H9 (cell line): ENCODE data around the gene AP3D1. TPM values are rescaled to one million over a fixed set of nuclear protein-coding genes. Genes with fewer than 3 reads are reported as not detected.

Source experiments
- DNase-seq: peaks from one replicate; pipeline ENCODE4 v3.0.0-alpha.2; 2017
- H2AFZ ChIP-seq: one replicate; pipeline ENCODE4 v1.6.1; 2013; ENCODE audit warnings: mild to moderate bottlenecking, low read length, control low read depth, moderate library complexity
- H2AK5ac ChIP-seq: 2 replicates; pipeline ENCODE4 v1.6.1; 2013; ENCODE audit warnings: low read length, control low read depth, mixed read lengths; ENCODE audit not compliant: insufficient read length
- H2BK120ac ChIP-seq: one replicate; pipeline ENCODE4 v1.6.1; 2013; ENCODE audit warnings: low read depth, mild to moderate bottlenecking, low read length, control low read depth, inconsistent platforms; ENCODE audit not compliant: poor library complexity, severe bottlenecking
- H2BK12ac ChIP-seq: 2 replicates; pipeline ENCODE4 v1.6.1; 2013; ENCODE audit warnings: low read length, control low read depth, mixed read lengths, low read depth; ENCODE audit not compliant: insufficient read length
- H2BK15ac ChIP-seq: 2 replicates; pipeline ENCODE4 v1.6.1; 2013; ENCODE audit warnings: low read depth, low read length, control low read depth
- H2BK20ac ChIP-seq: one replicate; pipeline ENCODE4 v1.6.1; 2013; ENCODE audit warnings: low read depth, mild to moderate bottlenecking, low read length, control low read depth, inconsistent platforms; ENCODE audit not compliant: poor library complexity, severe bottlenecking
- H2BK5ac ChIP-seq: 2 replicates; pipeline ENCODE4 v1.6.1; 2013; ENCODE audit warnings: low read length, control low read depth, mixed read lengths; ENCODE audit not compliant: insufficient read length
- H3K14ac ChIP-seq: 2 replicates; pipeline ENCODE4 v1.6.1; 2013; ENCODE audit warnings: low read length, control low read depth; ENCODE audit not compliant: insufficient read depth
- H3K18ac ChIP-seq: 2 replicates; pipeline ENCODE4 v1.6.1; 2013; ENCODE audit warnings: low read depth, mild to moderate bottlenecking, mixed read lengths, low read length, control low read depth; ENCODE audit not compliant: insufficient read length
- H3K23ac ChIP-seq: 2 replicates; pipeline ENCODE4 v1.6.1; 2013; ENCODE audit warnings: low read length, control low read depth, mixed read lengths, low read depth; ENCODE audit not compliant: insufficient read length
- H3K23me2 ChIP-seq: 2 replicates; pipeline ENCODE4 v1.6.1; 2013; ENCODE audit warnings: low read depth, mild to moderate bottlenecking, mixed read lengths, low read length, control low read depth; ENCODE audit not compliant: insufficient read length, poor library complexity, severe bottlenecking
- H3K27ac ChIP-seq: 2 replicates; pipeline ENCODE4 v1.5.1; 2013; ENCODE audit warnings: low read length, control low read depth, mixed read lengths, low read depth; ENCODE audit not compliant: insufficient read length
- H3K27me3 ChIP-seq: 2 replicates; pipeline ENCODE4 v1.6.1; 2013; ENCODE audit warnings: low read length, control low read depth, inconsistent platforms; ENCODE audit not compliant: insufficient read depth
- H3K4ac ChIP-seq: 2 replicates; pipeline ENCODE4 v1.6.1; 2013; ENCODE audit warnings: low read depth, mild to moderate bottlenecking, control low read depth, inconsistent platforms, low read length, moderate library complexity
- H3K4me1 ChIP-seq: 2 replicates; pipeline ENCODE4 v1.6.1; 2013; ENCODE audit warnings: low read length, control low read depth, inconsistent platforms; ENCODE audit not compliant: insufficient read depth
- H3K4me2 ChIP-seq: 2 replicates; pipeline ENCODE4 v1.6.1; 2013; ENCODE audit warnings: low read length, control low read depth, mixed read lengths; ENCODE audit not compliant: insufficient read length, insufficient read depth
- H3K56ac ChIP-seq: 2 replicates; pipeline ENCODE4 v1.6.1; 2013; ENCODE audit warnings: low read depth, mild to moderate bottlenecking, mixed read lengths, low read length, control low read depth; ENCODE audit not compliant: insufficient read length
- H3K79me1 ChIP-seq: 2 replicates; pipeline ENCODE4 v1.6.1; 2013; ENCODE audit warnings: low read depth, mild to moderate bottlenecking, moderate library complexity, low read length, control low read depth, inconsistent platforms; ENCODE audit not compliant: insufficient read depth, poor library complexity, severe bottlenecking
- H3K79me2 ChIP-seq: 2 replicates; pipeline ENCODE4 v1.6.1; 2013; ENCODE audit warnings: low read length, control low read depth, inconsistent platforms; ENCODE audit not compliant: insufficient read depth
- H3K9ac ChIP-seq: 2 replicates; pipeline ENCODE4 v1.6.1; 2013; ENCODE audit warnings: low read length, control low read depth, mixed read lengths; ENCODE audit not compliant: insufficient read length; ENCODE audit errors: extremely low read depth
- H3K9me3 ChIP-seq: one replicate; pipeline ENCODE4 v1.6.1; 2013; ENCODE audit warnings: low read depth, low read length, inconsistent platforms; ENCODE audit not compliant: control insufficient read depth
- H3T11ph ChIP-seq: one replicate; pipeline ENCODE4 v1.6.1; 2013; ENCODE audit warnings: mild to moderate bottlenecking, low read length, control low read depth, inconsistent platforms
- H4K20me1 ChIP-seq: one replicate; pipeline ENCODE4 v1.6.1; 2013; ENCODE audit not compliant: control insufficient read depth, insufficient read length, insufficient read depth
- H4K5ac ChIP-seq: 2 replicates; pipeline ENCODE4 v1.6.1; 2013; ENCODE audit warnings: low read depth, mild to moderate bottlenecking, mixed read lengths, low read length, control low read depth; ENCODE audit not compliant: insufficient read length
- H4K8ac ChIP-seq: replicated peaks from 2 replicates; pipeline ENCODE4 v1.6.1; 2013; ENCODE audit warnings: low read length, control low read depth, mixed read lengths, low read depth; ENCODE audit not compliant: insufficient read length
- H4K91ac ChIP-seq: 2 replicates; pipeline ENCODE4 v1.6.1; 2013; ENCODE audit warnings: low read depth, mild to moderate bottlenecking, moderate library complexity, mixed read lengths, low read length, control low read depth; ENCODE audit not compliant: insufficient read length
- H3K27ac Mint-ChIP-seq, 3 experiments: 2 replicates in 2 of 3; 3 replicates in 1 of 3; pipeline ENCODE4 v1.8.0; 2020 to 2021; ENCODE audit warnings: mixed read lengths in 3 of 3, mild to moderate bottlenecking in 1 of 3, moderate library complexity in 1 of 3
- H3K27me3 Mint-ChIP-seq: 2 replicates; pipeline ENCODE4 v1.8.0; 2021; ENCODE audit warnings: low read depth, mild to moderate bottlenecking, moderate library complexity, mixed read lengths
- H3K36me3 Mint-ChIP-seq, 3 experiments: 2 replicates in 2 of 3; 3 replicates in 1 of 3; pipeline ENCODE4 v1.8.0; 2020 to 2021; ENCODE audit warnings: low read depth in 3 of 3, mixed read lengths in 3 of 3; ENCODE audit not compliant: insufficient read depth in 1 of 3
- H3K4me1 Mint-ChIP-seq, 2 experiments: 2 replicates each; pipeline ENCODE4 v1.8.0; 2020; ENCODE audit warnings: mixed read lengths in 2 of 2
- H3K4me3 Mint-ChIP-seq, 2 experiments: 2 replicates in 1 of 2; 3 replicates in 1 of 2; pipeline ENCODE4 v1.8.0; 2020 to 2021; ENCODE audit warnings: mild to moderate bottlenecking in 2 of 2, mixed read lengths in 2 of 2, moderate library complexity in 1 of 2
- H3K9me3 Mint-ChIP-seq, 2 experiments: 2 replicates in 1 of 2; 3 replicates in 1 of 2; pipeline ENCODE4 v1.8.0; 2020; ENCODE audit warnings: mild to moderate bottlenecking in 2 of 2, mixed read lengths in 2 of 2, moderate library complexity in 1 of 2
- CTCF ChIP-seq: fragments of 200-600 bp; sonication (generic); conservative IDR thresholded peaks from 3 replicates; pipeline ENCODE4 v1.8.0; 2021; ENCODE audit warnings: antibody characterized with exemption, mild to moderate bottlenecking
- WGBS: extraction: QIAGEN DNeasy Blood & Tissue Kit; methylation state at CpG from one replicate; pipeline ENCODE4 v1.1.7; 2013; ENCODE audit warnings: missing lambda C conversion rate, low lambda C conversion rate, mixed read lengths; ENCODE audit not compliant: insufficient read length; ENCODE audit errors: extremely low coverage; 5-methylcytosine and 5-hydroxymethylcytosine counted together
- total RNA-seq: library from RNA; stranded (reverse); gene quantifications from 2 replicates; pipeline ENCODE4 v1.2.1, GENCODE V29; 2021

The AP3D1 gene
- total RNA-seq, 1 experiment from 2014 or later, result 142 TPM

GRCh38 chr19:2185734-2186070 is 34.3 kb upstream of the AP3D1 start:
- no peak for TF ChIP-seq CTCF
- no peaks in the 10 kb centered on the region for H3K23me2 ChIP-seq
- H3K14ac ChIP-seq, result no peak overlapping the region
- H3K9ac ChIP-seq, result no peak overlapping the region
- H3K9me3 Mint-ChIP-seq, result no peaks in the 10 kb centered on the region
- H2BK12ac ChIP-seq, result no peak overlapping the region
- no peak overlapping the region for H3K4ac ChIP-seq
- no peak overlapping the region for H3K4me3 Mint-ChIP-seq
- no CpG with 5 or more reads among the region's 11 CpGs for WGBS
- H4K20me1 ChIP-seq, result no peaks in the 10 kb centered on the region
- no peak overlapping the region for H2AFZ ChIP-seq
- H3T11ph ChIP-seq, result no peak overlapping the region
- H3K79me2 ChIP-seq, result peaks cover 2% of the 10 kb centered on the region; the same call in 1 of the 2 replicates
- no peak overlapping the region for H2BK120ac ChIP-seq
- peaks cover 3% of the 10 kb centered on the region for H3K79me1 ChIP-seq
- H2BK20ac ChIP-seq, result no peak overlapping the region
- H3K9me3 ChIP-seq, result no peaks in the 10 kb centered on the region
- H3K27ac ChIP-seq, result no peak overlapping the region
- no peak overlapping the region for H3K4me2 ChIP-seq
- no peaks in the 10 kb centered on the region for H3K27me3 ChIP-seq
- H4K91ac ChIP-seq, result no peak overlapping the region
- H3K27ac Mint-ChIP-seq, result peak overlapping the region; percentile 69 to 91 (median 74); a peak in 5 of 7 replicates
- H3K23ac ChIP-seq, result no peak overlapping the region
- DNase-seq, result no peak
- H2BK15ac ChIP-seq, result no peak overlapping the region
- H4K8ac ChIP-seq, result no peak overlapping the region
- H3K56ac ChIP-seq, result no peak overlapping the region
- no peak overlapping the region for H2AK5ac ChIP-seq
- H3K18ac ChIP-seq, result no peak overlapping the region
- H3K36me3 Mint-ChIP-seq, result peaks cover 16 to 46% (median 41%) of the 10 kb centered on the region in 3 experiments; a peak in 6 of 7 replicates
- no peaks in the 10 kb centered on the region for H3K27me3 Mint-ChIP-seq
- 0 out of 4 replicates have a peak, but pooled peaks cover 0 to 5% of the 10 kb centered on the region in 2 experiments for H3K4me1 Mint-ChIP-seq
- no peaks in the 10 kb centered on the region for H3K4me1 ChIP-seq
- H4K5ac ChIP-seq, result no peak overlapping the region
- no peak overlapping the region for H2BK5ac ChIP-seq
